H9 (cell line): Measurements from ENCODE around the gene IL4. TPM values are rescaled to one million over a fixed set of nuclear protein-coding genes. Genes with fewer than 3 reads are reported as not detected.

Experiments
- DNase-seq: peaks from one replicate; pipeline ENCODE4 v3.0.0-alpha.2; 2017
- H2AFZ ChIP-seq: one replicate; pipeline ENCODE4 v1.6.1; 2013; ENCODE audit warnings: mild to moderate bottlenecking, low read length, control low read depth, moderate library complexity
- H2AK5ac ChIP-seq: 2 replicates; pipeline ENCODE4 v1.6.1; 2013; ENCODE audit warnings: low read length, control low read depth, mixed read lengths; ENCODE audit not compliant: insufficient read length
- H2BK120ac ChIP-seq: one replicate; pipeline ENCODE4 v1.6.1; 2013; ENCODE audit warnings: low read depth, mild to moderate bottlenecking, low read length, control low read depth, inconsistent platforms; ENCODE audit not compliant: poor library complexity, severe bottlenecking
- H2BK12ac ChIP-seq: 2 replicates; pipeline ENCODE4 v1.6.1; 2013; ENCODE audit warnings: low read length, control low read depth, mixed read lengths, low read depth; ENCODE audit not compliant: insufficient read length
- H2BK15ac ChIP-seq: 2 replicates; pipeline ENCODE4 v1.6.1; 2013; ENCODE audit warnings: low read depth, low read length, control low read depth
- H2BK20ac ChIP-seq: one replicate; pipeline ENCODE4 v1.6.1; 2013; ENCODE audit warnings: low read depth, mild to moderate bottlenecking, low read length, control low read depth, inconsistent platforms; ENCODE audit not compliant: poor library complexity, severe bottlenecking
- H2BK5ac ChIP-seq: 2 replicates; pipeline ENCODE4 v1.6.1; 2013; ENCODE audit warnings: low read length, control low read depth, mixed read lengths; ENCODE audit not compliant: insufficient read length
- H3K14ac ChIP-seq: 2 replicates; pipeline ENCODE4 v1.6.1; 2013; ENCODE audit warnings: low read length, control low read depth; ENCODE audit not compliant: insufficient read depth
- H3K18ac ChIP-seq: 2 replicates; pipeline ENCODE4 v1.6.1; 2013; ENCODE audit warnings: low read depth, mild to moderate bottlenecking, mixed read lengths, low read length, control low read depth; ENCODE audit not compliant: insufficient read length
- H3K23ac ChIP-seq: 2 replicates; pipeline ENCODE4 v1.6.1; 2013; ENCODE audit warnings: low read length, control low read depth, mixed read lengths, low read depth; ENCODE audit not compliant: insufficient read length
- H3K23me2 ChIP-seq: 2 replicates; pipeline ENCODE4 v1.6.1; 2013; ENCODE audit warnings: low read depth, mild to moderate bottlenecking, mixed read lengths, low read length, control low read depth; ENCODE audit not compliant: insufficient read length, poor library complexity, severe bottlenecking
- H3K27ac ChIP-seq: 2 replicates; pipeline ENCODE4 v1.5.1; 2013; ENCODE audit warnings: low read length, control low read depth, mixed read lengths, low read depth; ENCODE audit not compliant: insufficient read length
- H3K27me3 ChIP-seq: 2 replicates; pipeline ENCODE4 v1.6.1; 2013; ENCODE audit warnings: low read length, control low read depth, inconsistent platforms; ENCODE audit not compliant: insufficient read depth
- H3K4ac ChIP-seq: 2 replicates; pipeline ENCODE4 v1.6.1; 2013; ENCODE audit warnings: low read depth, mild to moderate bottlenecking, control low read depth, inconsistent platforms, low read length, moderate library complexity
- H3K4me1 ChIP-seq: 2 replicates; pipeline ENCODE4 v1.6.1; 2013; ENCODE audit warnings: low read length, control low read depth, inconsistent platforms; ENCODE audit not compliant: insufficient read depth
- H3K4me2 ChIP-seq: 2 replicates; pipeline ENCODE4 v1.6.1; 2013; ENCODE audit warnings: low read length, control low read depth, mixed read lengths; ENCODE audit not compliant: insufficient read length, insufficient read depth
- H3K56ac ChIP-seq: 2 replicates; pipeline ENCODE4 v1.6.1; 2013; ENCODE audit warnings: low read depth, mild to moderate bottlenecking, mixed read lengths, low read length, control low read depth; ENCODE audit not compliant: insufficient read length
- H3K79me1 ChIP-seq: 2 replicates; pipeline ENCODE4 v1.6.1; 2013; ENCODE audit warnings: low read depth, mild to moderate bottlenecking, moderate library complexity, low read length, control low read depth, inconsistent platforms; ENCODE audit not compliant: insufficient read depth, poor library complexity, severe bottlenecking
- H3K79me2 ChIP-seq: 2 replicates; pipeline ENCODE4 v1.6.1; 2013; ENCODE audit warnings: low read length, control low read depth, inconsistent platforms; ENCODE audit not compliant: insufficient read depth
- H3K9ac ChIP-seq: 2 replicates; pipeline ENCODE4 v1.6.1; 2013; ENCODE audit warnings: low read length, control low read depth, mixed read lengths; ENCODE audit not compliant: insufficient read length; ENCODE audit errors: extremely low read depth
- H3K9me3 ChIP-seq: one replicate; pipeline ENCODE4 v1.6.1; 2013; ENCODE audit warnings: low read depth, low read length, inconsistent platforms; ENCODE audit not compliant: control insufficient read depth
- H3T11ph ChIP-seq: one replicate; pipeline ENCODE4 v1.6.1; 2013; ENCODE audit warnings: mild to moderate bottlenecking, low read length, control low read depth, inconsistent platforms
- H4K20me1 ChIP-seq: one replicate; pipeline ENCODE4 v1.6.1; 2013; ENCODE audit not compliant: control insufficient read depth, insufficient read length, insufficient read depth
- H4K5ac ChIP-seq: 2 replicates; pipeline ENCODE4 v1.6.1; 2013; ENCODE audit warnings: low read depth, mild to moderate bottlenecking, mixed read lengths, low read length, control low read depth; ENCODE audit not compliant: insufficient read length
- H4K8ac ChIP-seq: replicated peaks from 2 replicates; pipeline ENCODE4 v1.6.1; 2013; ENCODE audit warnings: low read length, control low read depth, mixed read lengths, low read depth; ENCODE audit not compliant: insufficient read length
- H4K91ac ChIP-seq: 2 replicates; pipeline ENCODE4 v1.6.1; 2013; ENCODE audit warnings: low read depth, mild to moderate bottlenecking, moderate library complexity, mixed read lengths, low read length, control low read depth; ENCODE audit not compliant: insufficient read length
- H3K27ac Mint-ChIP-seq, 3 experiments: 2 replicates in 2 of 3; 3 replicates in 1 of 3; pipeline ENCODE4 v1.8.0; 2020 to 2021; ENCODE audit warnings: mixed read lengths in 3 of 3, mild to moderate bottlenecking in 1 of 3, moderate library complexity in 1 of 3
- H3K27me3 Mint-ChIP-seq: 2 replicates; pipeline ENCODE4 v1.8.0; 2021; ENCODE audit warnings: low read depth, mild to moderate bottlenecking, moderate library complexity, mixed read lengths
- H3K36me3 Mint-ChIP-seq, 3 experiments: 2 replicates in 2 of 3; 3 replicates in 1 of 3; pipeline ENCODE4 v1.8.0; 2020 to 2021; ENCODE audit warnings: low read depth in 3 of 3, mixed read lengths in 3 of 3; ENCODE audit not compliant: insufficient read depth in 1 of 3
- H3K4me1 Mint-ChIP-seq, 2 experiments: 2 replicates each; pipeline ENCODE4 v1.8.0; 2020; ENCODE audit warnings: mixed read lengths in 2 of 2
- H3K4me3 Mint-ChIP-seq, 2 experiments: 2 replicates in 1 of 2; 3 replicates in 1 of 2; pipeline ENCODE4 v1.8.0; 2020 to 2021; ENCODE audit warnings: mild to moderate bottlenecking in 2 of 2, mixed read lengths in 2 of 2, moderate library complexity in 1 of 2
- H3K9me3 Mint-ChIP-seq, 2 experiments: 2 replicates in 1 of 2; 3 replicates in 1 of 2; pipeline ENCODE4 v1.8.0; 2020; ENCODE audit warnings: mild to moderate bottlenecking in 2 of 2, mixed read lengths in 2 of 2, moderate library complexity in 1 of 2
- CTCF ChIP-seq: fragments of 200-600 bp; sonication (generic); conservative IDR thresholded peaks from 3 replicates; pipeline ENCODE4 v1.8.0; 2021; ENCODE audit warnings: antibody characterized with exemption, mild to moderate bottlenecking
- whole genome bisulfite sequencing: extraction: QIAGEN DNeasy Blood & Tissue Kit; methylation state at CpG from one replicate; pipeline ENCODE4 v1.1.7; 2013; ENCODE audit warnings: missing lambda C conversion rate, low lambda C conversion rate, mixed read lengths; ENCODE audit not compliant: insufficient read length; ENCODE audit errors: extremely low coverage; 5-methylcytosine and 5-hydroxymethylcytosine counted together
- total RNA-seq: library from RNA; stranded (reverse); gene quantifications from 2 replicates; pipeline ENCODE4 v1.2.1, GENCODE V29; 2021

The IL4 gene
- total RNA-seq, 1 experiment from 2014 or later: not detected

DNA sequence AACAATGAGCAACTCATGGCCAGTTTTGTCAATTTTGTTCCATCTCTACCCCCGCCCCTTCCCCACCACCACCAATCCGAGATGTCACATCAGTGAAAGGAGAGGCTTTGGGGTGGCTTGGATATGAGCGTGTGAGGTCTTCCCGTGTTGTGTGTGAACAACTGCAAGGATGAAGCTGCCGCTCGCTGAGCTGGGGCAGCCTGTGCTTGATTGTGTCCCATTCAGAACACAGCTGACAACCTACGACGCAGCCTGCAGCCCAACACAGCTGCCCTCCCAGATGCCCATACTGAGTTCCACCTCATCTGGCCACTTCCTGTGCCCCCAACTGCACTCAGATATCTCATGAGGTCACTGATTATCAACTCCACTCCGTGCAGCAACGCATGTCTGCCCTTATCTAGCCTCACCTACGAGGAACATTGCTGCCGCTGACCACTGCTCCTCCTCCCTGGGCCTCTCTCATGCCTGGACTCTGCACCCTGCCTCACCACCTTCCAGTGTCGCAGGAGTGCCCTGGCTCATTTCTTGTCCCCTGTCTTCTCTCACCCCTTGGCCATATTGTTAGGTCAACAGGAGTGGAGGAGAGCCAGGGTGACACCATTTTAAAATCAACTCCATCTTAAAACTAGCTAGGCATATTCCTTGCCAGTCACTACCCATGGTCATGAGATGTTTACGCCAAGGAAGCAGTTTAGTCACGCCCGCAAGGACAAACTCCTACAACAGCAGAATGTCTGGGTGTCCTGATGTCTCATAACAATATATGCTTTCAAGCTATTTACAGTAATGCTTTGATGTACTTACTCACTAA is 7.3 kb upstream of the IL4 start:
- Histone ChIP-seq H3K18ac (no peak overlapping the region), H4K91ac (no peak overlapping the region), H3K4me1 (no peaks in the 10 kb centered on the region), H2BK12ac (no peak overlapping the region), H4K5ac (no peak overlapping the region), H3K79me2 (no peaks in the 10 kb centered on the region), H2AK5ac (no peak overlapping the region), H3T11ph (no peak overlapping the region), H4K8ac (no peak overlapping the region), H3K23ac (no peak overlapping the region), H3K4me2 (no peak overlapping the region), H2BK20ac (no peak overlapping the region), H3K27ac (no peak overlapping the region), H2BK5ac (no peak overlapping the region), H3K4ac (no peak overlapping the region), H2BK15ac (no peak overlapping the region), H3K56ac (no peak overlapping the region), H3K23me2 (no peaks in the 10 kb centered on the region), H2AFZ (no peak overlapping the region), H3K9me3 (no peaks in the 10 kb centered on the region), H3K14ac (no peak overlapping the region), H3K79me1 (no peaks in the 10 kb centered on the region), H4K20me1 (no peaks in the 10 kb centered on the region), H3K27me3 (no peaks in the 10 kb centered on the region), H3K9ac (no peak overlapping the region), H2BK120ac (no peak overlapping the region)
- peaks cover 0 to 7% (median 0%) of the 10 kb centered on the region in 3 experiments; a peak in 3 of 7 replicates for H3K36me3 Mint-ChIP-seq
- no peak for DNase-seq
- WGBS: no CpG with 5 or more reads among the region's 16 CpGs
- peaks cover 2% of the 10 kb centered on the region for H3K27me3 Mint-ChIP-seq
- no peak for TF ChIP-seq CTCF
- no peak overlapping the region; a peak in 2 of 7 replicates for H3K27ac Mint-ChIP-seq
- peaks cover 27 to 37% of the 10 kb centered on the region in 2 experiments for H3K4me1 Mint-ChIP-seq
- no peak overlapping the region for H3K4me3 Mint-ChIP-seq
- peaks cover 0 to 7% of the 10 kb centered on the region in 2 experiments; a peak in 3 of 5 replicates for H3K9me3 Mint-ChIP-seq
